ENCODE results near the gene REXO1.
"Not testable (repeated sequence)": the region's sequence is repeated elsewhere in the genome, so short reads cannot be mapped to it uniquely, and the experiment has no call there.

Gene REXO1

DNA sequence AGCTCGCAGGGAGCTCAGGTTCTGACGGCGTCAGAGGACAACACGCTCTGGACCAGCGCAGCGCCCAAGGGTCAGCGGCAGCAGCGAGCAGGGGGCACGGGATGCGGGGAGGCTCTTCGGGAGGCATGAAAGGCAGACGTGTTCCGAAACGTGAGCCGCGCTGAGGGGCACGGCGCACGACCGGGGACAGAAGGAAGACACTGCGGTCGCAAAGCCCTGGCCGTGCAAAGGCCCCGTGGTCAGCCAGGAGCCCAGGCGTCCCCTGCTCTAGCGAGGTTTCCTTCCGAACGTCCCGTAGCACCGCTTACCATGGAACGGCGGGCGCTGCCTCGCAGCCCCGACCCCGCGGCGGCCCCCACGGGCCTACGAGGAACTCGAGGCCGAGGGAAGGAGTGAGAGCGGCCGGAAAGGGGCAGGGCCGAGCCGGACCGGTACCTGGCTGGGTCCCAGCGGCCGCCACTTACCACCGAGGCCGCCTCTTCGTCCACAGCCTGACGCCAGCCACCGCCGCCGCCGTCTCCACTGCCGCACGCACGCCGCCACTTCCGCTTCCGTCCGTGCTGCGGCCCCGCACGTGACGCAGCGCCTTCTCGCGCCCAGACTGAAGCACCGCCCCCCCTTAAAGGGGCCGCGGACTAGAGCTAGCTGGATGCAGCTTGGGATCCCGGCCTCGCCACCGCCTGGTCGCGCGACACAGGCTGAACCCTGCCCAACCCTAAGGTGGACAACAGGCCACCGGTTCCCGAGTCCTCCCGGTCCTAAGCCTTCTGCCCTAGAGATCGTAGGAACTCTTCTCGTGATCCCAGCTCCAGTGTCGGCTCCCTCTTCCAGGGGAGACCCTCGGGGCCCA, 27.6 kb upstream of the REXO1 start:
- peak; percentile 97 for DNase-seq

- not testable (repeated sequence) for DNase-seq
These were observed 27.0 kb upstream of the REXO1 start for GRCh38 chr19:1875265-1875645.

DNA sequence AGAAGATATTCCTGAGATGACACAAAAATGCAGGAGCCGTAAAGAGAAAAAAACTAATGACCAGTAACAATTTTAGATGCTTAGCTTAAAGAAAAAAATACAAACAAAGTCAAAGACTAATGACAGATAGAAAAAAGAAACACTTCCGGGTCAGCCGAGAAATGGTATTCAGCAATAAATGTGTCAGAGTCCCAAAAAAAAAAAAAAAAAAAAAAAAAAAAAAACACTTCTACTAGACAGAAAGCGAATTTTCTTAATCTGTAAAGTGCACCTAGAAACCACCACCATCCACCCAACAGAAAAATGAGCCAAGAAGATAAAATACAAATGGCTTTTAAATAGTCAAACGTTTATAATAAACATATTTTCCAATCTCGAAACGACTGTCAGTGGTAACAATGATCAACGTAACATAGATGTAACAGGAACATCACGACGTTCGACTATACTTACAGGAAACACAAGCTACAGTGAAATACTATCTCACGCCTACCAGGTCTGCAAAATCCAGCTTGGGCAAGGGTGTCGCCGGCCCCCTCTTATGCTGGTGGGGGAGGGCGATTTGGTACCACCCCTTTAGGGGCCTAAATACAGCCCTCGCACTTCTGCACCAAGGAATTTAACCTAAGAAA, 26.4 kb upstream of the REXO1 start:
- DNase-seq = no peak

DNA sequence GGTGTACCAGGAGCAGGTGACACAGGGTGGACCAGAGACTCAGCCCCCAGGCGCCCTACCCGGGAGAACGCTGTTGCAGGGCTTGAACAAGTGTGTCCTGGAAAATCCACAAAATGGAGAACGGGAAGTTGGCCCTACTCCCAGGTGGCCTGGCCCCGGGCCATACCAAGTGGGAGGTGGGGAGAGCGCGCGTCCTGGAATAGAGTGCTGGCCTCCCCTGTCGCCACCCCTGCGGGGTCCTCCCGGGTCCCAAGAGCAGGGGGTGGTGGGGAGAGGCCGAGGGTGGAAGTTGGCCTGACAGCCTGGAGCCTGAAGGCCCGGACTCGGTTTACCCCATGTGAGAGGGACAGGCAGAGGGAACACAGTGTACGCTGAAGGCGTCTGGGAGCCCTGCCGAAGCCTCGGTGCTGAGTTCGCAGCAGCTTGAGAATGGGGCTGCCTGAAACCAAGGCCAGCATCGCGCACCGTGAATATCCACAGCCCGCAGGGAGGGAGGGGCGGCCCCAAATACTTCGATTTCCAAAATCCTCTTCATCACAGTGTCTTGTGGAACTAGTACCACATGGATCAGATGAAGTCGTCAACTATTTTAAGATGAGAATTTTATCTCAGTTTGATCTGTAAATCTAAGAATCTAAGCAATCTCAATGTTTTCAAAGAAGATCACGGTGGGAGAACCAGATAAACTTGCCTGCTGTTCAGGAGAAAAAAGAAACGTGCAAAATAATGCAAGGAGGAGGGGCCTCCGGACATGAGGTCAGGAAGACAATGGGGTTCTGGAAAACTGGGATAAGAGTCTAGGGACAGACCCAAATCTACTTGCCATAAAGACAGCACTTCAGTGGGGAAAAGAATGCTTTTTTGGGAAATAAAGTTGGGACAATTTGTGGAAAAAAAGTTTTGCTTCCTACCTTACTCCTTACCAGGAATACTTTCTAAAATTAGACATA, 25.5 kb upstream of the REXO1 start:
- no peak for DNase-seq

DNA sequence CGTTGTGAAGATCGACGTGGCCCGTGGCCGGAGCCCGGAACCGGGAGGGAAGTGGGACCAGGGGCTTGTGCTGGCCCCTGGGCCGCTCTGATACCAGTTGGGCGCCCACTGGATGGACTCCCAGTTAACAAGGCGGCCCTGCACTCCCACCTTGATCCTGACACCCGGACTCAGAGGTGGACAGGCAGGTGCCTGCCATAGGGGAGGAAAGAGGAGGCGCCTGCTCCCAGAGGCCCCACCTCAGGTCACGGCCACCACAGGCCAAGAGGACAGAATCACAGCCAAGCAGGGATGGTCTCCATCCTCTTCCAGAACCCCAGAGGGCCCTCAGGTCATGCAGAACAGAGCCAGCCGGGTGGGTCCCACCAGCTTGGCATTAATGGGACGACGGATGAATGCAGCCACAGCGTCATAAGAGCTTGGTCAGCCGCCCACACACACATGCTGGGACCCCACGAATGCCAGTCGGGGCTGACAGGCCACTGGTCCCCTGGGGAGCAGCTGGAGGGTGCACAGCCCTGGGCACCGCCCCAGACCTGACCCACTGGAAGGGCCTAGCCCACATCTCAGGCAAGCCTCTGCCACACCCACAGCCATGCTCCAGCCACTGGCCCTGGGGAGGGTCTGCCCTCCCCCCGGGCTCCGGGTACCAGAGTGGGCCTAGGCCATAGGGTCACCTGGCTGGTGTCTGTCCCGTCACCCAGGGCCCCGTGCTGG, 24.7 kb upstream of the REXO1 start:
- no peak for DNase-seq

DNA sequence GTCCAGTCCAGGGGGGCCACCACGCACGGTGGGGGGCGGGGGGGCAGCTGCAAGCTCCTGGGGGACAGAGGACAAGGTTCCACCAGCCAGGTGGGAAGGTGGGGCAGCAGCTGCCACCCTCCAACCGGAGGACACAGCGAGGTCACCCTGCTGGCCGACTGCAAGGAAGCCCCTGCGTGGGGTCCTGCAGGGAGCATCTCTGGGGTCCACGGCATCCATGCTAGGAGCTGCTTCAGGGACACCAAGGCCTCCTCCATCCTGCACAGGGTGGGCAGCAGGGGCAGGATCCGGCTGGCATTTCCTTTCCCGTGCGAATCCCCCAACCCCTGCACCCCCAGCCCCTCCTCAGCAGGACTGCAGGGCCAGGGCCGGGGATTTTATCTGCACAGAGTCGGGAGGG, 23.3 kb upstream of the REXO1 start:
- no peak for DNase-seq

DNA sequence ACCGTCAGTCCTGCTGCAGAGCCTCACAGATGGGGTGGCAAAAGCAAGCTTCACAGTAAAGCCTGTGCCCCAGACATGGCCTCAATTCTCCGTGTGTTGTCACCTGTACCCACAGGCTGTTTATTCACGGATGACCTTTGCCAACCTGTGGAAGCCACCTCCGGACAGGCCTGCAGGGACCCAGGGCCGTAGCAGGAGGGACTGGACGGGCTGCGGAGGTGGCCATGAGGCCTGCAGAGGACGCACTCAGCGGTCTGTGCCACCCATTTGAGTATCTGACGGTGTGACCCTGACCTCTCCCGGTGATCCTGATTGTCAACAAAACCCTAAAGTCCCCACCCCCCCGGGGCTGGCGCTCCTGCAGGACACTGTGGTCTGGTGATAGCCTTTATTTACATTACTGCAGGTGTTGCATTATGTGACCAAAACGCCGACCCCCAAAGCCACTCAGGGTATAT, 22.9 kb upstream of the REXO1 start:
- no peak for DNase-seq

DNA sequence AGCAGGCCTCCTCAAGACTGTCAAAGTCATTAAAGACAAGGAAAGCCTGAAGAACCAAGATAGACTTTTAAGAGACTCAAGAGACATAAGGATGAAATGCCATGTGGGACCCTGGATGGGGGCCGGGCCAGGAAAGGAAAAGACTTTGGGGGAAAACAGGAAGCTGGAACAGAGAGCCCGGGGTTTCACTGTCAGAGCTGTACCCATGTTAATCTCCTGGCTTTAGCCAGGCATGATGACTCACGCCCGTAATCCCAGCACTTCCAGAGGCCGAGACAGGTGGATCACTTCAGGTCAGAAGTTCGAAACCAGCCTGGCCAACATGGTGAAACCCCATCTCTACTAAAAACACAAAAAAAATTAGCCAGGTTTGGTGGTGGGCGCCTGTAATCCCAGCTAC, 20.7 kb upstream of the REXO1 start:
- no peak for DNase-seq

DNA sequence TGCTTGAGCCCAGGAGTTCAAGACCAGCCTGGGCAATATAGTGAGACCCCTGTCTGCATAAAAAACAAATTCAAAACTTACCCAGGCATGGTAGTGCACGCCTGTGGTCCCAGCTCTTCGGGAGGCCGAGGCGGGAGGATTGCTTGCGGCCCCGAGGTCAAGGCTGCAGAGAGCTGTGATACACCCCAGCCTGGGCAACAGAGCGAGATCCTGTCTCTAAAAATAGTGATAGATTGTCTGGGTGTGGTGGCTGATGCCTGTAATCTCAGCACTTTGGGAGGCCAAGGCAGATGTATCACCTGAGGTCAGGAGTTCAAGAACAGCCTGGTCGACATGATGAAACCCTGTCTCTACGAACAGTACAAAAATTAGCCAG, 19.1 kb upstream of the REXO1 start:
- no peak for DNase-seq

- DNase-seq = no peak
These were observed 18.5 kb upstream of the REXO1 start for GRCh38 chr19:1866693-1867348.

- DNase-seq = no peak
These were observed 17.1 kb upstream of the REXO1 start for GRCh38 chr19:1865172-1866010.

DNA sequence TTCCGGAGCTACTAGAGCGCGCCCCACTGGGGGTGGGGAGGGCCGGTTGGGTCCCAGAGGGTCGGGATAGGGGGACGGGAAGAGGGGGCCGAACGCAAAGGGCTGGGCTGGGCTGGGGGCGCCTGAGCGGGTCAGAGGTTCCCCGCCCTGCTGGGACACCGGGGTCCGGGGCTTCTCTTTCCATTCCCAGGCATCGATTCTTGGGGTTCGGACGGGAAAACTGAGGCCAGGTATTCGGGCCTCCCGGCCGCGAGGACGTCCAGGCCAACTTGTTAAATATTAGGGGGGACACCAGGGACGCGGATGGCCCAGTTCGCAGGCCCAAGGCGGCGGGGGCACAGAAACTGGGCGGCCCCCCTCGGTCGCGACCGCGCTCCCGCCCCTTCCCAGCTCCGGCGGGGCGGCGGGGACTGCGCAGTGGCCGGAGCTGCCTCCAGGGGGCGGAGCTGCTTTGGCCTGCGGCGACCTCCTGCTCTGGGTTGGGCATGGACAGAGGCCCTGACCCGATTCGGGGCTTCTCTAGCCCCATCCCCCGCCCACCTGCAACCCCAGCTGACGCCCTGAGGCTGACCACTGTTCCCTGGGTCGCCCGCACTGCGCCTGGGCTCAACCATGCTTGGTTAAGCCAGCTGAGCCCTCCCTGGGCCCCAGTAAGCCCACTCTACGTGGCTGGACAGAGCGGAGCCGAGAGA, 16.3 kb upstream of the REXO1 start:
- DNase-seq = peak; percentile 87

GRCh38 chr19:1863638-1864479, 15.6 kb upstream of the REXO1 start:
- peak; percentile 82 for DNase-seq

DNA sequence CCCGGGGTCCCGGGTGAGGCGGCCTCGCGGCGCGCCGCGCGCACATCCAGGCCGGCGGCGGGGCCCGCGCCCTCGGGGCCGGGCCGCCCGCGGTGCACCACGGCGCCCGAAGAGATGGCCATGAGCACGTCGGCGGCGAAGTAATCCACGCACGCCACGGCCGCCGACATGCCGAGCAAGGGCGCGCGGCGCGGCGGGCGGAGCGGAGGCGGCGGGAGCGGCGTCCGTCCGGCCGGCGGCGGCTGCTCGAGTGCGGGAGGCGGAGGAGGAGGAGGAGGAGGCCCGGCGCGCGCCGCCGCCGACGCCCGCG, 15.0 kb upstream of the REXO1 start, which contains the start of gene KLF16:
KLF16 (minus strand) TSS at position 252 of the 310 bp plus-strand sequence; CDS start at position 170, 82 bp downstream.
- no peak for DNase-seq

GRCh38 chr19:1862424-1863327, 14.4 kb upstream of the REXO1 start:
- peak; percentile 44 for DNase-seq

DNA sequence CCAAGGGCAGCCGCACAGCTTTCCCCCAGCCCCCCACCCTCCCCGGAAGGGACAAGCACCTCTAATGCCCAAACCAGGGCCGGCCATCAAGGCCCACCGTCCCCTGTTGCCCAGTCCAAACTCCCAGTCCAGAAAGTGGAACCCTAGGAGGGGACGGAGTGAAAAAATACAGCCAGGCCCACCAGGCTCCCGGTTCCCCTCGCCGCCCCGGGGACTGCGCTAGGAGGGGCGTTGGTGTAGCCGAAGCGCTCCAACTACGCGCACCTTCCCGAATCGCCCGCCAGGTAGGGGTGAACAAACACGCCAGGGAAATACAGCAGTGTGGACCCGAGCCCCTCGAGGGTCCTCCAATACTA, 13.8 kb upstream of the REXO1 start:
- peak; percentile 39 for DNase-seq

DNA sequence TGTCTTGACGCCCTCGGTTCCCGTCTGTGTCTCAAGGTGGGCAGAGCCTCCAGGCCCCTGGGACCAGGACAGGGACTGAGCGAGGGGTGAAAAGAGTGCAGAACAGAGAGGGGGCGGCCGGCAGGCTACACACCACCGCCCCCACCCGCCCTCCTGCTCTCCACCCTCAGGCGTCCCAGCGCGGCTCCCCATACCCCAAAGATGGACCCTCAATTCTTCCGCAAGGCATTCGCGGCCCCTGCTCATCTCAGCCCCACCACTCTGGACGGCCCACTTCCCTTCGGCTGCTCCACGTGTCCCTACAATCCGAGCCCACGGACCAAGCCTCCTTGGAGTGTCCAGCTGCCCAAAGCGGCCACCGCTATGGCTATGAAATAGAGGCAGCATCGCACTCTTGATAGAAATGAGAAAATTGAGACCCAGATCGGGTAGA, 13.3 kb upstream of the REXO1 start:
- no peak for DNase-seq

- DNase-seq = no peak
These were observed 12.7 kb upstream of the REXO1 start for GRCh38 chr19:1860821-1861598.

Measured in retina (tissue), 1 donor.